Keratinocyte (primary cell): ENCODE data around the gene SCMH1.

Experiments
- CTCF ChIP-seq, 3 experiments: IDR thresholded peaks in 1 of 3; conservative IDR thresholded peaks in 1 of 3; optimal IDR thresholded peaks in 1 of 3; 2 replicates in 2 of 3; 3 replicates in 1 of 3; pipeline versions ENCODE3 to v1.5.1; 2011; ENCODE audit warnings: low read length in 3 of 3, mild to moderate bottlenecking in 3 of 3, moderate library complexity in 2 of 3, control low read depth in 1 of 3, inconsistent platforms in 1 of 3; ENCODE audit not compliant: insufficient read depth in 2 of 3; ENCODE audit errors: extremely low read depth in 1 of 3
- EZH2 ChIP-seq: IDR thresholded peaks from one replicate; pipeline ENCODE4 v1.6.1; 2012; ENCODE audit warnings: inconsistent platforms, mild to moderate bottlenecking, low read length, moderate library complexity

DNA sequence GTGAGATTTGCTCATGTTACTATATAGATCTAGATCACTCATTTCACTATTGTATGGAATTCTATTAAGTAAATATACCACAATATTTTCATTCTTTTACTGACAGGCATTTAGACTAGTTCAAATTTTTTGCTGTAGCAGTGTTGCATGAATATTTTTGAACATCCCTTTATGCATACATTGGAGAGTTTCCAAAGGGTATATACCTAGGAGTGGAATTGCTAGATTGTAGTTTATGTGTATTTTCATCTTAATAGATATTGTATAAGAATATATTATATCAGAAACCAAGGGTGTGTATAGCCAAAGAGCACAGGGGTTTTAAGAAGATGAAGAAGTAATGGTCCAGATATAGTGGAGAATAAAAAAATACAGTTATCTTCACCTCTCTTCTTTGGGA, 6.2 kb downstream of the SCMH1 start:
- TF ChIP-seq CTCF (optimal IDR thresholded peaks at IDR 0.05 in 1 of 3, IDR thresholded peaks at IDR 0.05 in 1 of 3, conservative IDR thresholded peaks at IDR 0.05 in 1 of 3; ENCODE audit: extremely low read depth in 1 of 3, insufficient read depth in 2 of 3, low read length in 3 of 3) (no peak), EZH2 (no peak)
